A549 (cell line): ENCODE measurements around the gene IRAG1. TPM values are rescaled to one million over a fixed set of nuclear protein-coding genes. Genes with fewer than 3 reads are reported as not detected.

Source experiments
- ATAC-seq, 2 experiments: fragments of 200-7000 bp in 1 of 2; fragments of >200 bp in 1 of 2; cut with Nextera tagmentation in 1 of 2; cut with Tn5 transposase in 1 of 2; 3 replicates each; pipeline versions ENCODE4 v1.8.0 to v1.9.1; 2018 to 2020; ENCODE audit warnings: mild to moderate bottlenecking in 1 of 2, moderate library complexity in 1 of 2
- CTCF ChIA-PET: fragments of 300-600 bp; sonication (Branson Sonifier 250); formaldehyde crosslinking; extraction: SDS; loops from one replicate; lab custom pipeline; 2021; ENCODE audit warnings: antibody characterized with exemption, inconsistent platforms; lab: Yijun Ruan, JAX
- POLR2A ChIA-PET: fragments of 350-600 bp; formaldehyde crosslinking; extraction: SDS; loops from one replicate; lab custom pipeline; 2021; ENCODE audit warnings: antibody characterized with exemption, inconsistent platforms; lab: Yijun Ruan, JAX
- DNase-seq, 2 experiments: peaks; one replicate each; pipeline versions ENCODE4 v3.0.0 to v3.0.0-alpha.2; 2011 to 2016; ENCODE audit warnings: low read depth in 1 of 2, low spot score in 1 of 2
- FAIRE-seq: peaks from 2 replicates; lab custom pipeline; 2011; peaks lifted over from hg19 to GRCh38; lab: Jason Lieb, UNC
- H3K27ac ChIP-seq, 2 experiments: fragments of >200 bp; sonication (Bioruptor Twin); formaldehyde crosslinking; 3 replicates each; pipeline ENCODE4 v1.5.1; 2016 to 2017
- H3K4me1 ChIP-seq: fragments of >200 bp; sonication (Bioruptor Twin); formaldehyde crosslinking; 3 replicates; pipeline ENCODE4 v1.6.1; 2016
- H3K4me2 ChIP-seq: fragments of >200 bp; sonication (Bioruptor Twin); formaldehyde crosslinking; 3 replicates; pipeline ENCODE4 v1.6.1; 2016
- H3K4me3 ChIP-seq: fragments of >200 bp; sonication (Bioruptor Twin); formaldehyde crosslinking; 3 replicates; pipeline ENCODE4 v1.5.1; 2016
- H3K9me3 ChIP-seq: fragments of >200 bp; sonication (Bioruptor Twin); formaldehyde crosslinking; 3 replicates; pipeline ENCODE4 v1.6.1; 2016
- BHLHE40 ChIP-seq: IDR thresholded peaks from 2 replicates; pipeline ENCODE4 v1.6.1; 2012; ENCODE audit warnings: low read depth, low read length, inconsistent platforms
- CBX2 ChIP-seq: fragments of 200-600 bp; sonication (generic); IDR thresholded peaks from 2 replicates; pipeline ENCODE4 v1.6.1; 2016; ENCODE audit warnings: low read depth, mild to moderate bottlenecking, borderline replicate concordance
- CBX8 ChIP-seq: fragments of 200-600 bp; sonication (generic); IDR thresholded peaks from 2 replicates; pipeline ENCODE4 v1.6.1; 2016
- CEBPB ChIP-seq, 2 experiments: fragments of >200 bp in 1 of 2; sonication (Bioruptor Twin) in 1 of 2; formaldehyde crosslinking in 1 of 2; IDR thresholded peaks; 2 replicates each; pipeline ENCODE4 v1.6.1; 2012 to 2016
- EHF ChIP-seq: fragments of 250-450 bp; sonication (Bioruptor Pico); IDR thresholded peaks from 2 replicates; pipeline ENCODE4 v1.5.0; 2020; ENCODE audit warnings: mild to moderate bottlenecking
- EHMT2 ChIP-seq: fragments of 200-600 bp; sonication (generic); IDR thresholded peaks from 2 replicates; pipeline ENCODE4 v1.6.1; 2016; ENCODE audit warnings: antibody characterized with exemption, low read depth, mild to moderate bottlenecking, moderate library complexity
- FOSB ChIP-seq: fragments of 250-450 bp; sonication (Bioruptor Pico); IDR thresholded peaks from 2 replicates; pipeline ENCODE4 v1.5.0; 2020; ENCODE audit warnings: mild to moderate bottlenecking, moderate library complexity
- FOSL2 ChIP-seq, 2 experiments: fragments of 450-650 bp in 1 of 2; fragments of >200 bp in 1 of 2; sonication (Bioruptor Twin) in 1 of 2; formaldehyde crosslinking; IDR thresholded peaks; 2 replicates each; pipeline versions ENCODE4 v1.5.0 to v1.6.1; 2016 to 2020; ENCODE audit warnings: mild to moderate bottlenecking in 1 of 2, moderate library complexity in 1 of 2
- FOXS1 ChIP-seq: fragments of 250-450 bp; sonication (Bioruptor Pico); IDR thresholded peaks from 2 replicates; pipeline ENCODE4 v1.5.0; 2020; ENCODE audit warnings: mild to moderate bottlenecking, moderate library complexity
- GATA3 ChIP-seq: IDR thresholded peaks from 2 replicates; pipeline ENCODE4 v1.6.1; 2012; ENCODE audit warnings: borderline replicate concordance
- HDAC2 ChIP-seq: fragments of 200-600 bp; sonication (generic); IDR thresholded peaks from 2 replicates; pipeline ENCODE4 v1.6.1; 2016
- HEYL ChIP-seq: fragments of 250-450 bp; sonication (Bioruptor Pico); IDR thresholded peaks from 2 replicates; pipeline ENCODE4 v1.8.0; 2021; ENCODE audit warnings: mild to moderate bottlenecking, moderate library complexity
- JUNB ChIP-seq: fragments of >200 bp; sonication (Bioruptor Twin); formaldehyde crosslinking; IDR thresholded peaks from 2 replicates; pipeline ENCODE4 v1.6.1; 2016
- MAFK ChIP-seq: fragments of 450-650 bp; IDR thresholded peaks from 2 replicates; pipeline ENCODE4 v1.6.1; 2014; ENCODE audit not compliant: partially characterized antibody
- MYC ChIP-seq: IDR thresholded peaks from 2 replicates; pipeline ENCODE4 v1.6.1; 2012; ENCODE audit warnings: mild to moderate bottlenecking, inconsistent platforms, low read length, improper control_type of control experiment, borderline replicate concordance
- NR3C1 ChIP-seq: fragments of >200 bp; sonication (Bioruptor Twin); formaldehyde crosslinking; IDR thresholded peaks from 3 replicates; pipeline ENCODE4 v1.6.1; 2017
- POLR2A ChIP-seq: IDR thresholded peaks from 2 replicates; pipeline ENCODE4 v1.6.1; 2012; ENCODE audit warnings: mild to moderate bottlenecking, low read length
- POLR2AphosphoS2 ChIP-seq: conservative IDR thresholded peaks from 2 replicates; pipeline ENCODE4 v1.6.1; 2012; ENCODE audit warnings: low read length, improper control_type of control experiment, inconsistent platforms
- RAD21 ChIP-seq, 2 experiments: fragments of >200 bp in 1 of 2; sonication (Bioruptor Twin) in 1 of 2; formaldehyde crosslinking in 1 of 2; IDR thresholded peaks in 1 of 2; conservative IDR thresholded peaks in 1 of 2; 2 replicates in 1 of 2; 3 replicates in 1 of 2; pipeline ENCODE4 v1.6.1; 2012 to 2018; ENCODE audit warnings: inconsistent platforms in 1 of 2
- RARB ChIP-seq: fragments of 250-450 bp; sonication (Bioruptor Pico); IDR thresholded peaks from 2 replicates; pipeline ENCODE4 v1.8.0; 2021; ENCODE audit warnings: mild to moderate bottlenecking, moderate library complexity
- SMC3 ChIP-seq: fragments of >200 bp; sonication (Bioruptor Twin); formaldehyde crosslinking; IDR thresholded peaks from 3 replicates; pipeline ENCODE4 v1.6.1; 2018; ENCODE audit warnings: inconsistent platforms
- SREBF2 ChIP-seq: fragments of 450-650 bp; IDR thresholded peaks from 2 replicates; pipeline ENCODE4 v1.6.1; 2014; ENCODE audit warnings: mild to moderate bottlenecking, moderate library complexity
- TFCP2L1 ChIP-seq: fragments of 250-450 bp; sonication (Bioruptor Pico); IDR thresholded peaks from 2 replicates; pipeline ENCODE4 v1.5.0; 2021; ENCODE audit warnings: mild to moderate bottlenecking
- TP53 ChIP-seq: fragments of 250-450 bp; sonication (Bioruptor Pico); IDR thresholded peaks from 2 replicates; pipeline ENCODE4 v1.5.0; 2021; ENCODE audit warnings: mild to moderate bottlenecking, moderate library complexity
- ZNF302 ChIP-seq: fragments of 250-450 bp; sonication (Bioruptor Pico); IDR thresholded peaks from 2 replicates; pipeline ENCODE4 v1.9.0; 2021; ENCODE audit warnings: inconsistent platforms, mild to moderate bottlenecking, moderate library complexity
- WGBS: methylation state at CpG from one replicate; pipeline ENCODE4 v1.1.6; 2017; ENCODE audit errors: missing lambda C conversion rate; 5-methylcytosine and 5-hydroxymethylcytosine counted together
- polyA plus RNA-seq, 4 experiments: library from polyadenylated mRNA; depleted of rRNA in 3 of 4; stranded (reverse); fragments of >200 nt; fragmentation: RNase III in 1 of 4; extraction: RNeasy Plus Mini Kit Qiagen cat#74134 plus additional on column Dnase treatment in 1 of 4; gene quantifications; 2 replicates in 3 of 4; 3 replicates in 1 of 4; pipeline ENCODE4 v1.2.3, GENCODE V29; 2011 to 2017
- TF ChIP-seq, protein P1 (sequence below): IDR thresholded peaks from 2 replicates; pipeline ENCODE4 v1.6.1; 2012; ENCODE audit warnings: low read depth, borderline replicate concordance
- TF ChIP-seq, protein P2 (sequence below): fragments of 450-650 bp; IDR thresholded peaks from 2 replicates; pipeline ENCODE4 v1.6.1; 2014; ENCODE audit warnings: antibody characterized with exemption
- TF ChIP-seq, protein P3 (sequence below): fragments of >200 bp; sonication (Bioruptor Twin); formaldehyde crosslinking; IDR thresholded peaks from 3 replicates; pipeline ENCODE4 v1.5.1; 2016
- TF ChIP-seq, protein P4 (sequence below): IDR thresholded peaks from 2 replicates; pipeline ENCODE4 v1.6.1; 2012
- TF ChIP-seq, protein P5 (sequence below): fragments of 150-350 bp; IDR thresholded peaks from 2 replicates; pipeline ENCODE4 v1.6.1; 2014; ENCODE audit warnings: low read depth, mild to moderate bottlenecking, low read length

IRAG1 gene
- polyA plus RNA-seq, 2 of the 4 experiments (the other 2 are of a cell fraction): 0.05 TPM; not detected in 1

DNA sequence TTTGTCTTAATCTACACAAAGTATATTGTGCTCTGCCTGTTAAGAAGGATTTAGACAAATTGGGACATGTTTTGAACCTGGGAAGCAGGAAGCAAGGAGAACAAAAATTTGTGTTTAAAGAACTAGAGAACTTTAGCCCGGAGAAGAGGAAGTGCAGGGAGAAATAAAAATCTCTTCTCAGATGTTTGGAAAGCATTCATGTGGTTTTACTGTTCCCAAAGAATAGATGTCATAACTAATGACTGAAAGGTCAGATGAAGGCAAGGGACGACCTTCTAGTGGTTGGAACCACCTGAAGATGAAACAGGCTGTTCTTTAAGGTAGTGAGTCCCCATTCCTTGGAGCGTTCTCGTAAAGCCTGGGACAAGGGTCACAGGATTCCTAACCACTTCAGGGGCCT, 38.3 kb downstream of the IRAG1 start:
- no peak for FAIRE-seq
- Histone ChIP-seq H3K27ac (peak overlapping the region; percentile 55 to 65; a peak in 5 of 6 replicates), H3K4me1 (peaks cover 54% of the 10 kb centered on the region), H3K4me2 (peak overlapping the region; percentile 21; the same call in 2 of the 3 replicates), H3K9me3 (no peaks in the 10 kb centered on the region), H3K4me3 (no peak overlapping the region)
- ChIA-PET CTCF (interaction anchor here (0.6 to 4.1 kb wide), 23 partner anchors 9 to 259 kb away, joined by 3 to 18 read pairs (median 4); partner anchors contain the start of gene RNF141), POLR2A (interaction anchor here (1.6 kb wide), 1 partner anchor 249 kb away, joined by 3 read pairs; no protein-coding TSS in a partner anchor)
- DNase-seq: no peak
- ATAC-seq: no peak
- WGBS: 53% methylated on average over 4 of the region's 4 CpGs
- TF ChIP-seq SMC3 (no peak), FOXS1 (CRISPR knock-in tag) (no peak), SREBF2 (no peak), RARB (CRISPR knock-in tag) (no peak), GATA3 (no peak), EHF (CRISPR knock-in tag) (no peak), HEYL (CRISPR knock-in tag) (no peak), MAFK (no peak), POLR2AphosphoS2 (no peak), CBX2 (no peak), CBX8 (no peak)
- TF ChIP-seq, protein P1, sequence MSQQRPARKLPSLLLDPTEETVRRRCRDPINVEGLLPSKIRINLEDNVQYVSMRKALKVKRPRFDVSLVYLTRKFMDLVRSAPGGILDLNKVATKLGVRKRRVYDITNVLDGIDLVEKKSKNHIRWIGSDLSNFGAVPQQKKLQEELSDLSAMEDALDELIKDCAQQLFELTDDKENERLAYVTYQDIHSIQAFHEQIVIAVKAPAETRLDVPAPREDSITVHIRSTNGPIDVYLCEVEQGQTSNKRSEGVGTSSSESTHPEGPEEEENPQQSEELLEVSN: no peak
- TF ChIP-seq, all 56 proteins: peak for 0

DNA sequence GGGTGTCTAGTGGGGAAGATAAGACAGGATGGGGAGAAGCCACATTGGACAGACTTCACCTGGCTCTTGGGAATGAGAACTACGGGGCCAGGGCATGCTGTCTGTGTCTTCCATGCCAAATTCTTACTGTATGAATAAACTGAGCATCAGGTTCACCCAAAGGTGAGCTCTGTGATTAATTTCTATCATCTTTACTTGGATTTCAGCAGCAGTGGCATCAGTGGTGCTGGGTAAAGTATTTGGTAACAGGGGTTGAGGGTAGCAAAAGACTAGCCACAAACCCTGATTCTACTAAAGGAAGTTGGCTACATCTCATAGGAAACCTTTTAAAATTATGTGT, 38.8 kb downstream of the IRAG1 start:
- POLR2A ChIA-PET: interaction anchor here (1.6 kb wide), 1 partner anchor 248 kb away, joined by 3 read pairs; no protein-coding TSS in a partner anchor
- DNase-seq: no peak

DNA sequence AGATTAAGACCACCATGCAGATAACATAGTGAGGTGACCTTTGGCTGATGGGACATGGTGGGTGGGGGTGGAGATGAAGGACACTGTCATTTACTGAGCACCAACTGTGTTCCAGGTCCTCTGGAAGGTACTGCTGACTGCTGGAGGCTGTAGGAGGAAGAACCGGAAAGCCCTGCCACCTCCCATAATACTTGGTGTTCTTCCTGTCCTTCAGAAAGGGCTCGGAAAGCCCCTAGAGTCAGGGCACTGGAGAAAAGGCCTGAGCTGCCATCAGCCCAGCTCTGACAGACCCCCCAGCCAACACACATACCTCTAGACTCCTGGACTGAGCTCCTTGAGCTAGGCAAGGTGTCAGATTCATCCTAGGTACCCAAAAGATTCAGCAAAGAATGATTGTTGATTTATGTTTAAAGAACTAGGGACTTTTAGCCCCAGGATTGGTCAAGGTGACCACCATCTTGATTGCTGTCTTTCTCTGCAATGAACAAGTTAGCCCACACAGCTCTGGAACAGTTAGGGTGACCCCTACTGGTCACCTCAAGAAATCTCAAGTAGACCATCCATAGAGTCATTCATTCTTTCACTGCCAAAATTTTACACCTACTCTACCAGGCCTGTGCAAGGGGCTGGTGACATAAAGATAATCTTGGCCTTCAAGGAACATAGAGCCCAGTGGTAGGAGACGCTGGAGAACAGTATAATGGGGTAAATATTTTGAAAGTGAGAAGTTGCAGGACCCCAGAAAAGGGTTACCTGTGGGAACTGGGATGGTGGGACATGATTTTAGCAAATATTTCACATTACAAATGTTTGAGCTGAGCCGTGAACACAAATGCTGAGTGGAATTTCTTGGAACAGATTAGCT, 39.4 kb downstream of the IRAG1 start:
- H3K27ac ChIP-seq: peak overlapping the region; percentile 55 to 65; a peak in 4 of 6 replicates
- ChIA-PET POLR2A (interaction anchor here (1.6 kb wide), 1 partner anchor 248 kb away, joined by 3 read pairs; no protein-coding TSS in a partner anchor), CTCF (interaction anchor here (0.6 to 4.1 kb wide), 34 partner anchors 8 to 839 kb away, joined by 3 to 18 read pairs (median 4); partner anchors contain the start of genes IRAG1 and RNF141)
- no peak for TF ChIP-seq ZNF302 (CRISPR knock-in tag)
- peak; percentile 77 to 83 for TF ChIP-seq RAD21 (conservative IDR thresholded peaks at IDR 0.05 in 1 of 2, IDR thresholded peaks at IDR 0.05 in 1 of 2)
- TF ChIP-seq TFCP2L1 (CRISPR knock-in tag): no peak
- TF ChIP-seq, protein P2, sequence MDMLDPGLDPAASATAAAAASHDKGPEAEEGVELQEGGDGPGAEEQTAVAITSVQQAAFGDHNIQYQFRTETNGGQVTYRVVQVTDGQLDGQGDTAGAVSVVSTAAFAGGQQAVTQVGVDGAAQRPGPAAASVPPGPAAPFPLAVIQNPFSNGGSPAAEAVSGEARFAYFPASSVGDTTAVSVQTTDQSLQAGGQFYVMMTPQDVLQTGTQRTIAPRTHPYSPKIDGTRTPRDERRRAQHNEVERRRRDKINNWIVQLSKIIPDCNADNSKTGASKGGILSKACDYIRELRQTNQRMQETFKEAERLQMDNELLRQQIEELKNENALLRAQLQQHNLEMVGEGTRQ: no peak
- no peak for TF ChIP-seq HDAC2
- TF ChIP-seq, protein P3, sequence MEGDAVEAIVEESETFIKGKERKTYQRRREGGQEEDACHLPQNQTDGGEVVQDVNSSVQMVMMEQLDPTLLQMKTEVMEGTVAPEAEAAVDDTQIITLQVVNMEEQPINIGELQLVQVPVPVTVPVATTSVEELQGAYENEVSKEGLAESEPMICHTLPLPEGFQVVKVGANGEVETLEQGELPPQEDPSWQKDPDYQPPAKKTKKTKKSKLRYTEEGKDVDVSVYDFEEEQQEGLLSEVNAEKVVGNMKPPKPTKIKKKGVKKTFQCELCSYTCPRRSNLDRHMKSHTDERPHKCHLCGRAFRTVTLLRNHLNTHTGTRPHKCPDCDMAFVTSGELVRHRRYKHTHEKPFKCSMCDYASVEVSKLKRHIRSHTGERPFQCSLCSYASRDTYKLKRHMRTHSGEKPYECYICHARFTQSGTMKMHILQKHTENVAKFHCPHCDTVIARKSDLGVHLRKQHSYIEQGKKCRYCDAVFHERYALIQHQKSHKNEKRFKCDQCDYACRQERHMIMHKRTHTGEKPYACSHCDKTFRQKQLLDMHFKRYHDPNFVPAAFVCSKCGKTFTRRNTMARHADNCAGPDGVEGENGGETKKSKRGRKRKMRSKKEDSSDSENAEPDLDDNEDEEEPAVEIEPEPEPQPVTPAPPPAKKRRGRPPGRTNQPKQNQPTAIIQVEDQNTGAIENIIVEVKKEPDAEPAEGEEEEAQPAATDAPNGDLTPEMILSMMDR: peak; percentile 71
- TF ChIP-seq FOSL2 (IDR thresholded peaks at IDR 0.05): no peak
- no peak for TF ChIP-seq FOSL2 (CRISPR knock-in tag; IDR thresholded peaks at IDR 0.05)
- peak; percentile 66 for TF ChIP-seq SMC3
- TF ChIP-seq POLR2A: no peak
- peak; percentile 90 for TF ChIP-seq EHMT2
- TF ChIP-seq, protein P4, sequence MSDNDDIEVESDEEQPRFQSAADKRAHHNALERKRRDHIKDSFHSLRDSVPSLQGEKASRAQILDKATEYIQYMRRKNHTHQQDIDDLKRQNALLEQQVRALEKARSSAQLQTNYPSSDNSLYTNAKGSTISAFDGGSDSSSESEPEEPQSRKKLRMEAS: no peak
- 70% methylated on average over 4 of the region's 4 CpGs for WGBS
- H3K9me3 ChIP-seq: no peaks in the 10 kb centered on the region
- DNase-seq (peak; percentile 35 to 72), FAIRE-seq (no peak), ATAC-seq (peak; percentile 44 to 80; a peak in 3 of 6 replicates)
- no peak overlapping the region for H3K4me3 ChIP-seq
- H3K4me1 ChIP-seq: peaks cover 44% of the 10 kb centered on the region
- H3K4me2 ChIP-seq: no peak overlapping the region

More for the DNA sequence above, 38.8 kb downstream of the IRAG1 start:
- Histone ChIP-seq H3K9me3 (no peaks in the 10 kb centered on the region), H3K27ac (peak overlapping the region; percentile 55 to 65; a peak in 4 of 6 replicates), H3K4me1 (peaks cover 50% of the 10 kb centered on the region), H3K4me3 (no peak overlapping the region), H3K4me2 (peak overlapping the region; percentile 21; the same call in 2 of the 3 replicates)
- 52% methylated on average over 1 of the region's 1 CpG for WGBS
- no peak for TF ChIP-seq FOSB
- TF ChIP-seq BHLHE40: no peak
- no peak for TF ChIP-seq TP53 (CRISPR knock-in tag)
- TF ChIP-seq SREBF2: no peak
- TF ChIP-seq CEBPB (IDR thresholded peaks at IDR 0.05): no peak
- TF ChIP-seq, protein P5, sequence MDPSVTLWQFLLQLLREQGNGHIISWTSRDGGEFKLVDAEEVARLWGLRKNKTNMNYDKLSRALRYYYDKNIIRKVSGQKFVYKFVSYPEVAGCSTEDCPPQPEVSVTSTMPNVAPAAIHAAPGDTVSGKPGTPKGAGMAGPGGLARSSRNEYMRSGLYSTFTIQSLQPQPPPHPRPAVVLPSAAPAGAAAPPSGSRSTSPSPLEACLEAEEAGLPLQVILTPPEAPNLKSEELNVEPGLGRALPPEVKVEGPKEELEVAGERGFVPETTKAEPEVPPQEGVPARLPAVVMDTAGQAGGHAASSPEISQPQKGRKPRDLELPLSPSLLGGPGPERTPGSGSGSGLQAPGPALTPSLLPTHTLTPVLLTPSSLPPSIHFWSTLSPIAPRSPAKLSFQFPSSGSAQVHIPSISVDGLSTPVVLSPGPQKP: no peak
- TF ChIP-seq JUNB: no peak
- TF ChIP-seq POLR2A: no peak
- TF ChIP-seq NR3C1: no peak
- TF ChIP-seq SMC3: no peak
- no peak for TF ChIP-seq MYC
- no peak for FAIRE-seq
- CTCF ChIA-PET: interaction anchor here (0.6 to 4.1 kb wide), 24 partner anchors 9 to 259 kb away, joined by 3 to 18 read pairs (median 4); partner anchors contain the start of gene RNF141
- ATAC-seq: no peak
